HFF-Myc (cell line): Measurements from ENCODE around the gene MERTK.

ENCODE experiments used
- DNase-seq: peaks from one replicate; pipeline ENCODE4 v3.0.0-alpha.2; 2011; ENCODE audit warnings: low read depth; ENCODE audit errors: extremely low read depth
- H3K4me3 ChIP-seq: replicated peaks from 2 replicates; pipeline ENCODE4 v1.5.1; 2011; ENCODE audit warnings: low read depth, mild to moderate bottlenecking, control low read depth, low read length
- CTCF ChIP-seq: IDR thresholded peaks from 2 replicates; pipeline ENCODE4 v1.5.1; 2012; ENCODE audit warnings: mild to moderate bottlenecking, low read depth, low read length, control low read depth; ENCODE audit errors: missing control alignments

MERTK gene

DNA sequence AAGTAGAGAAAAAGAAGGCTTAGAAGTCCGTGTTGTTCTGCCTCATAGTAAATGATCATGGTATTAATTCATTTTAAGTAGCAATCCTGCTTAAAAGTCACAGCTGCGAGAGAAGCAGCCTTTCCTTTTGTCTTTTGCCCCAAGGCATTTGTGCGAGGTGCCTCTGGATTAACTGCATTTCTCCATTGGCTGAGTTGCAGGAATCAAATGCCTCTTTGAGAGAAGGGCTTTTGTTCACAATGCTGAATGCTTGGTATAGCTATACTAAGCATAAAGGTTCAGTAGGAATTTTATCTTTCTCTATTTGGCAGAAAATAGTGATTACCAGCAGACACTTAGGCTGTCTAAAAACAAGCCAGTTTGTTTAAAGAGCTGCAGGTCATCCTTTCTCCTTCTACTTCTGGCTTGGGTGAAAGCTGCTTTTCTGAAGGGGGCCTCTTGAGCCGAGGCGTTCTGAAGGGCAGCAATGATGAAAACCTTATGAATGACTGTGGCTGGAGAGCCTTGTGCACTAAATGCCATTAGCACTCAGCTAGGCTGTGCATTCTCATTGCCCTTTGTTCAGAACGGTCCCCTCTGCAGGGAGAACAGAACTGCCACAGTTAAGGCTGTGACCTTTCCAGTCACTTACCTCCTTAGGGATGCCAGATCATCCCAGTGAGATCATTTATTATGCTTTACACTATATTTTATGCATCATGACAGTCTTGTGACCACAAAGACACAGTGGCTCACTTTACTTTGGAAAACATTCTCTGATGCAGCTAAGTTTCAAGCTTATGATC, 87.9 kb downstream of the MERTK start:
- H3K4me3 ChIP-seq: no peak overlapping the region
- DNase-seq: no peak
- TF ChIP-seq CTCF: no peak

DNA sequence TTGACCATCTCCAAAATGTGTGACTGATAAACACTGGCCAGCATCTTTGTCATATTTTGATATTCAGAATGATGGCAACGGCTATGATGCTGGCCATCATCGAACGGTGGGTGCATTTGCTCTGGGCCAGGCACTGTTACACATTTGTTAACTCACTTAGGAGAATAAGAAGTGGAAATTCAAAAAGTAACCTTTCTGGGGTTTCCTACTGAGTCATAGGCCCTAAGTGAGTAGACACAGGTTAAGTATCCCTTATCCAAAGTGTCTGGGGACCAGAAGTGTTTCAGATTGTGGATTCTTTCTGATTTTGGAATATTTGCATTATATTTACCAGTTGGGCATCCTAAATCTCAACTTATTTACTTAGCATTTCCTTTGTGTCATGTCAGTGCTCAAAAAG, 92.0 kb downstream of the MERTK start:
- TF ChIP-seq CTCF: no peak
- no peak overlapping the region for H3K4me3 ChIP-seq
- no peak for DNase-seq

- no peak for TF ChIP-seq CTCF
- H3K4me3 ChIP-seq: no peak overlapping the region
- DNase-seq: no peak
Observed at GRCh38 chr2:111990856-111991255, 92.4 kb downstream of the MERTK start.

DNA sequence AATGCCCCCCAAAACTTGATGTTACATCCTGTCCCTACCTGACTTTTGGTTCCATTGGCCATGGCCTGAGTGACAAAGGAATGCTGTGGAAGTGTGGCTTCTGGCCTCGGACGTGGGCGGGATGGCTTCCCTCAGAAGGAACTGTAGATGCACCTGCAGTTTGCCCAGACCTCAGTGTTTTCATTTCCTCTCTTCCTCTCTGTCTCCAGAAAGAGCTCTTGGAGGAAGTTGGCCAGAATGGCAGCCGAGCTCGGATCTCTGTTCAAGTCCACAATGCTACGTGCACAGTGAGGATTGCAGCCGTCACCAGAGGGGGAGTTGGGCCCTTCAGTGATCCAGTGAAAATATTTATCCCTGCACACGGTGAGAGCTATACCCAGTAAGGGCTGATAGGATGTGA, 95.6 kb downstream of the MERTK start:
- H3K4me3 ChIP-seq: no peak overlapping the region
- DNase-seq: no peak
- TF ChIP-seq CTCF: no peak

GRCh38 chr2:111995148-111995547, 96.7 kb downstream of the MERTK start:
- no peak for DNase-seq
- no peak for TF ChIP-seq CTCF
- no peak overlapping the region for H3K4me3 ChIP-seq

GRCh38 chr2:111999809-112000208, 101.4 kb downstream of the MERTK start:
- H3K4me3 ChIP-seq: no peak overlapping the region
- no peak for DNase-seq
- TF ChIP-seq CTCF: no peak
